ENCODE data around the gene PLIN1. TPM values are rescaled to one million over a fixed set of nuclear protein-coding genes. Genes with fewer than 3 reads are reported as not detected.

PLIN1 gene
- total and polyA plus RNA-seq, 4 donors = 0.38 to 4.1 (median 2.6) TPM

GRCh38 chr15:89645680-89646079 lies 33.5 kb downstream of the PLIN1 start:
- H3K27ac ChIP-seq (ENCODE audit: low read depth in 1 of 2, low read length in 2 of 2) = no peak overlapping the region

DNA sequence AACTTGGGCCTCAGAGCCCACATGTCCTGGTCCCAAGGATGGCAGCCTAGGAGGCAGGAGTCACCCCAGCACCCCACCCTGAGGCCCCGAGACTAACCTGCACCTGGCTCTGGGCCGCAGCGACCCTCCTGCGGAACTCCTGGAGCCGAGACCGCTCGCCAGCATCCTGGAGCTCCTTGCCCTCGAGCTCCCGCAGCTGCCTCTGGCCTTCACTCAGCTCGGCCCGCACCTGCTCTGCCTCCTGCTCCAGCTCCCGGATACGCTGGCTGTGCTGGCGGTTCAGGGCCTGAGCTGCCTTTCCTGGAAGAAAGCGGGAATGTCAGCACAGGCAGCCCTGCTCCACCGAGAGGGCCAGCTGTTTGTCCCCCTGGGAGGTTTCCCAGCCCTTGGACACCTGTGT lies 37.1 kb downstream of the PLIN1 start:
- peaks cover 0 to 2% of the 10 kb centered on the region in 2 donors for H3K36me3 ChIP-seq (ENCODE audit: control insufficient read depth in 1 of 2, insufficient read depth in 2 of 2, low read length in 1 of 2)
- intact Hi-C loops (cut with DNase I) = loop anchor here in 1 of 2 donors (10.0 kb wide), 1 partner anchor 233 kb away; no protein-coding TSS in a partner anchor
- no peaks in the 10 kb centered on the region for H3K27me3 ChIP-seq (ENCODE audit: control insufficient read depth in 1 of 2, insufficient read depth in 2 of 2, low read length in 1 of 2)
- no peak overlapping the region for H3K4me3 ChIP-seq (ENCODE audit: low read length in 2 of 2)
- DNase-seq (no peak), ATAC-seq (ENCODE audit: low FRiP score) (no peak)
- no peaks in the 10 kb centered on the region for H3K4me1 ChIP-seq (ENCODE audit: control insufficient read depth in 1 of 2, insufficient read depth in 2 of 2, low read length in 2 of 2)
- 94 to 96% methylated on average over 16 of the region's 16 CpGs for WGBS, 2 donors
- H3K27ac ChIP-seq (ENCODE audit: low read depth in 1 of 2, low read length in 2 of 2) = no peak overlapping the region
- H3K9me3 ChIP-seq (ENCODE audit: control insufficient read depth, low read length) = no peaks in the 10 kb centered on the region

More at GRCh38 chr15:89645680-89646079, 33.5 kb downstream of the PLIN1 start:
- Histone ChIP-seq H3K9me3 (ENCODE audit: control insufficient read depth, low read length) (no peaks in the 10 kb centered on the region), H3K36me3 (ENCODE audit: control insufficient read depth in 1 of 2, insufficient read depth in 2 of 2, low read length in 1 of 2) (peaks cover 0 to 2% of the 10 kb centered on the region in 2 donors), H3K4me3 (ENCODE audit: low read length in 2 of 2) (no peak overlapping the region), H3K4me1 (ENCODE audit: control insufficient read depth in 1 of 2, insufficient read depth in 2 of 2, low read length in 2 of 2) (no peaks in the 10 kb centered on the region), H3K27me3 (ENCODE audit: control insufficient read depth in 1 of 2, insufficient read depth in 2 of 2, low read length in 1 of 2) (no peaks in the 10 kb centered on the region)
- DNase-seq = no peak
- 94 to 96% methylated on average over 8 of the region's 8 CpGs for WGBS, 2 donors
- intact Hi-C loops (cut with DNase I) = loop anchor here (5.0 to 10.0 kb wide), 4 partner anchors 37 to 229 kb away; partner anchors contain the start of genes MESP1 (in 2 of the 2), PEX11A (in 1 of the 2) and WDR93 (in 1 of the 2)
- ATAC-seq (ENCODE audit: low FRiP score) = no peak

DNA sequence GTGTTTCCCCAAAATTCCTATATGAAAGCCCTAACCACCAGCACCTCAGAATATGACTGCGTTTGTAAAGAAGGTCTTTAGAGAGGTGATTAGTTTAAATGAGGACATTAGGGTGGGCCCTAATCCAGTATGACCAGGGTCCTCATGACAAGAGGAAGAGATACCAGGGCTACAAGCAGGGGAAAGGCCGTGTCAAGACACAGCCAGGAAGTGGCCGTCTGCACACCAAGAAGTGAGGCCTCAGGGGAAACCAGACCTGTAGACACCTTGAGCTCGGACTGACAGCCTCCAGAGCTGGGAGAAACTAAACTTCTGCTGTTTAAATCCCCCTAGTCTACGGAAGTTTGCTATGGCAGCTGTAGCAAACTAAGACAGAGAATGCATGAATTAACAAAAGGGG lies 38.1 kb downstream of the PLIN1 start:
- no peaks in the 10 kb centered on the region for H3K9me3 ChIP-seq (ENCODE audit: control insufficient read depth, low read length)

DNA sequence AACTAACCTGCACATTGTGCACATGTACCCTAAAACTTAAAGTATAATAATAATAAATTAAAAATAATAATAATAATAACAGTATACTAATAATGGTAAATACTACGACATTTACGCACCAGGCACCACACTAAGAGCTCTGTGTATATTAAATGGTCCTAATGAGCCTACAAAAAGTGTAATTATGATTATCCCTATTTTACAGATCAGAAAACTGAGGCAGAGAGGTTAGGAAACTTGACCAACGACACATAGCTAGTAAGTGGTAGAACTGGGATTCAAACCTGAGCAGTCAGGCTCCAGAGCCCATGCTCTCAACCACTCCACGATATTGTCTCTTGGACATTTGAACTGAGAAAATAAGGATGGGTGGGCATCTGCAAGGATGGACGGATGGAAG lies 38.9 kb downstream of the PLIN1 start:
- Histone ChIP-seq H3K4me1 (ENCODE audit: control insufficient read depth in 1 of 2, insufficient read depth in 2 of 2, low read length in 2 of 2) (no peaks in the 10 kb centered on the region), H3K4me3 (ENCODE audit: low read length in 2 of 2) (no peak overlapping the region), H3K27ac (ENCODE audit: low read depth in 1 of 2, low read length in 2 of 2) (no peak overlapping the region), H3K27me3 (ENCODE audit: control insufficient read depth in 1 of 2, insufficient read depth in 2 of 2, low read length in 1 of 2) (no peaks in the 10 kb centered on the region), H3K9me3 (ENCODE audit: control insufficient read depth, low read length) (no peaks in the 10 kb centered on the region), H3K36me3 (ENCODE audit: control insufficient read depth in 1 of 2, insufficient read depth in 2 of 2, low read length in 1 of 2) (peaks cover 0 to 2% of the 10 kb centered on the region in 2 donors)
- no peak for ATAC-seq (ENCODE audit: low FRiP score)
- intact Hi-C loops (cut with DNase I) = loop anchor here in 1 of 2 donors (10.0 kb wide), 1 partner anchor 235 kb away; no protein-coding TSS in a partner anchor
- 96 to 97% methylated on average over 5 of the region's 5 CpGs for WGBS, 2 donors
- DNase-seq = no peak

More for the DNA sequence above, 38.1 kb downstream of the PLIN1 start:
- DNase-seq (no peak), ATAC-seq (ENCODE audit: low FRiP score) (no peak)
- intact Hi-C loops (cut with DNase I) = loop anchor here in 1 of 2 donors (10.0 kb wide), 1 partner anchor 234 kb away; no protein-coding TSS in a partner anchor
- 83 to 85% methylated on average over 5 of the region's 5 CpGs for WGBS, 2 donors
- H3K4me1 ChIP-seq (ENCODE audit: control insufficient read depth in 1 of 2, insufficient read depth in 2 of 2, low read length in 2 of 2) = no peaks in the 10 kb centered on the region
- no peak overlapping the region for H3K4me3 ChIP-seq (ENCODE audit: low read length in 2 of 2)
- H3K27me3 ChIP-seq (ENCODE audit: control insufficient read depth in 1 of 2, insufficient read depth in 2 of 2, low read length in 1 of 2) = no peaks in the 10 kb centered on the region
- H3K36me3 ChIP-seq (ENCODE audit: control insufficient read depth in 1 of 2, insufficient read depth in 2 of 2, low read length in 1 of 2) = peaks cover 0 to 2% of the 10 kb centered on the region in 2 donors
- H3K27ac ChIP-seq (ENCODE audit: low read depth in 1 of 2, low read length in 2 of 2) = peak overlapping the region in 1 of 2 donors; percentile 26

- H3K9me3 ChIP-seq (ENCODE audit: control insufficient read depth, low read length) = no peaks in the 10 kb centered on the region
- peaks cover 3 to 16% of the 10 kb centered on the region in 2 donors for H3K36me3 ChIP-seq (ENCODE audit: control insufficient read depth in 1 of 2, insufficient read depth in 2 of 2, low read length in 1 of 2)
- DNase-seq = no peak
- H3K4me3 ChIP-seq (ENCODE audit: low read length in 2 of 2) = no peak overlapping the region
- intact Hi-C loops (cut with DNase I) = no loop called here
- H3K27me3 ChIP-seq (ENCODE audit: control insufficient read depth in 1 of 2, insufficient read depth in 2 of 2, low read length in 1 of 2) = no peaks in the 10 kb centered on the region
- ATAC-seq (ENCODE audit: low FRiP score) = no peak
- WGBS, 2 donors = 93 to 94% methylated on average over 23 of the region's 23 CpGs
- H3K27ac ChIP-seq (ENCODE audit: low read depth in 1 of 2, low read length in 2 of 2) = no peak overlapping the region
- H3K4me1 ChIP-seq (ENCODE audit: control insufficient read depth in 1 of 2, insufficient read depth in 2 of 2, low read length in 2 of 2) = no peaks in the 10 kb centered on the region
These were observed 45.6 kb downstream of the PLIN1 start for GRCh38 chr15:89633585-89633984.

DNA sequence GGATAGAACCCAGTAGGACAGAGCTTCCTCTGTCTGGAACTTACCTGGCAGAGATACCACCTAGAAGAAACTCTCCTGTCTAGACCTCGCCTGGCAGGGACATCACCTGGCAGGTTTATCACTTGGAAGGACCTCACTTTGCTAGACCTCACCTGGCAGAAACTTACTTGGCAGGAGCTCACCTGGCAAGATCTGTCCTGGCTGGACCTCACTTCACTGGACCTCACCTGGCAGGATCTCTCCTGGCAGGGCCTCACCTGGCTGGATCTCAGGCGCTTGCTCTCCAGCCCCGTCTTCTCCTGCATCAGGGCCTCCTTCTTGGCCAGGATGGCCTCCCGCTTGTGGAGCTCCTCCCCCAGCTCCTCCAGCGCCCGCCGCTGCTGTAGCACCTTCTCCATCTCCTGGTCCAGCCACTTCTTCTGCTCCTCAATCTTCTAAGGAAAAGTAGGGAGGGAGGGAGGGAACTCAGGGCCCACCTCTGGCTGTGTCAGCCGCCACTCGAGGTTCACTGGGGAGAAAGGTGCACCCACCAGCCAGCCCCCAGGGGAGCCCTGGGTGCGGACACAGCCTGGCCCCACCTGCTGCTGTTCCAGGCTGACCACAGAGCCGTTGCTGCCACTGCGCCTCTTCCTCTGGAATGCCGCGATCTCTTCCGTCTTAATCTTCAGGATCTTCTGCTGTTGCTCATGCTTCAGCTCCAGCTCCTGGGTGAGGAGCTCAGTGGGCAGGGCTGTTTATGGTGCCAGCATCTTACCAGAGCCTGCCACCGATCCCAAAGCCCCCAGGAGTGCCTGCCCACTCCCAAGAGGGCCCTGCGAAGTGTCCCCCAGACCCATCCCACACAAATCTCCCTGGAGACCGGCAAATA lies 46.4 kb downstream of the PLIN1 start:
- Histone ChIP-seq H3K4me3 (ENCODE audit: low read length in 2 of 2) (no peak overlapping the region), H3K27me3 (ENCODE audit: control insufficient read depth in 1 of 2, insufficient read depth in 2 of 2, low read length in 1 of 2) (no peaks in the 10 kb centered on the region), H3K27ac (ENCODE audit: low read depth in 1 of 2, low read length in 2 of 2) (no peak overlapping the region), H3K36me3 (ENCODE audit: control insufficient read depth in 1 of 2, insufficient read depth in 2 of 2, low read length in 1 of 2) (peaks cover 3 to 16% of the 10 kb centered on the region in 2 donors), H3K9me3 (ENCODE audit: control insufficient read depth, low read length) (no peaks in the 10 kb centered on the region), H3K4me1 (ENCODE audit: control insufficient read depth in 1 of 2, insufficient read depth in 2 of 2, low read length in 2 of 2) (no peaks in the 10 kb centered on the region)
- intact Hi-C loops (cut with DNase I) = no loop called here
- ATAC-seq (ENCODE audit: low FRiP score) (no peak), DNase-seq (no peak)
- 96 to 97% methylated on average over 18 of the region's 18 CpGs for WGBS, 2 donors

DNA sequence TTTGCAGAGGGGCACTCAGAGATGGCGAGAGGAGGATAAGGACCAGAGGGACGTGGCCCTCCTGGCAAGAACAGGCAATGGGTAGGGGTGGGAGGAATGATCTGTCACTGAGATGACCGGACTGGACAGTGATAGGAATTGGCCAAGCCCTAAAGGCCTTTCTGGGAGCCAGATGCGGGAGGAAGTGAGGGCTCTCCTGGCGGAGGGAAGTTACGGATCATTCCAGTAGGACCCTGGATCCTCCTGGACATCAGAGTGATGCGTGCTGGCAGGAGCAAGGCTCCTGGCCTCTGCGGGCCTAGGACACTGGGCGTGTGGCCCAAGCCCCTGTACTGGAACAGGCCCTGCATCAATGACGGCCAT lies 47.3 kb downstream of the PLIN1 start:
- peaks cover 3 to 16% of the 10 kb centered on the region in 2 donors for H3K36me3 ChIP-seq (ENCODE audit: control insufficient read depth in 1 of 2, insufficient read depth in 2 of 2, low read length in 1 of 2)
- no peak for ATAC-seq (ENCODE audit: low FRiP score)
- WGBS, 2 donors = 85 to 89% methylated on average over 10 of the region's 10 CpGs

GRCh38 chr15:89630974-89631901 lies 47.9 kb downstream of the PLIN1 start:
- Histone ChIP-seq H3K4me3 (ENCODE audit: low read length in 2 of 2) (no peak overlapping the region), H3K27me3 (ENCODE audit: control insufficient read depth in 1 of 2, insufficient read depth in 2 of 2, low read length in 1 of 2) (no peaks in the 10 kb centered on the region), H3K27ac (ENCODE audit: low read depth in 1 of 2, low read length in 2 of 2) (no peak overlapping the region), H3K9me3 (ENCODE audit: control insufficient read depth, low read length) (no peaks in the 10 kb centered on the region), H3K36me3 (ENCODE audit: control insufficient read depth in 1 of 2, insufficient read depth in 2 of 2, low read length in 1 of 2) (peaks cover 3 to 16% of the 10 kb centered on the region in 2 donors), H3K4me1 (ENCODE audit: control insufficient read depth in 1 of 2, insufficient read depth in 2 of 2, low read length in 2 of 2) (no peaks in the 10 kb centered on the region)
- DNase-seq (peak in 1 of 2 donors; percentile 21), ATAC-seq (ENCODE audit: low FRiP score) (no peak)
- intact Hi-C loops (cut with DNase I) = no loop called here
- WGBS, 2 donors = 92 to 93% methylated on average over 26 to 30 of the region's 30 CpGs

More for the DNA sequence above, 47.3 kb downstream of the PLIN1 start:
- Histone ChIP-seq H3K27me3 (ENCODE audit: control insufficient read depth in 1 of 2, insufficient read depth in 2 of 2, low read length in 1 of 2) (no peaks in the 10 kb centered on the region), H3K4me1 (ENCODE audit: control insufficient read depth in 1 of 2, insufficient read depth in 2 of 2, low read length in 2 of 2) (no peaks in the 10 kb centered on the region), H3K4me3 (ENCODE audit: low read length in 2 of 2) (no peak overlapping the region), H3K27ac (ENCODE audit: low read depth in 1 of 2, low read length in 2 of 2) (no peak overlapping the region), H3K9me3 (ENCODE audit: control insufficient read depth, low read length) (no peaks in the 10 kb centered on the region)
- intact Hi-C loops (cut with DNase I) = no loop called here
- DNase-seq = no peak
